BLaER1 treated with 17β-estradiol and CSF1 and Interleukin-3, amounts not matched to agents 10 nM and 100 nM (cell line): ENCODE measurements around the gene IGSF23.
A peak's percentile ranks its signal among the peaks of the same experiment; 100 is the strongest.
"Not testable (repeated sequence)": the region's sequence is repeated elsewhere in the genome, so short reads cannot be mapped to it uniquely, and the experiment has no call there.

Experiments used
- H3K27ac ChIP-seq, 11 experiments: shearing (Covaris generic); formaldehyde crosslinking; 2 replicates each; pipeline ENCODE4 v1.8.1; 2022
- H3K27me3 ChIP-seq, 11 experiments: shearing (Covaris generic); formaldehyde crosslinking; 2 replicates each; pipeline ENCODE4 v1.8.1; 2022
- H3K36me3 ChIP-seq, 11 experiments: shearing (Covaris generic); formaldehyde crosslinking; 2 replicates each; pipeline ENCODE4 v1.8.1; 2022
- H3K4me1 ChIP-seq, 10 experiments: shearing (Covaris generic); formaldehyde crosslinking; 2 replicates each; pipeline ENCODE4 v1.8.1; 2022
- H3K4me2 ChIP-seq, 11 experiments: shearing (Covaris generic); formaldehyde crosslinking; 2 replicates each; pipeline ENCODE4 v1.8.1; 2022
- H3K4me3 ChIP-seq, 10 experiments: shearing (Covaris generic); formaldehyde crosslinking; 2 replicates each; pipeline ENCODE4 v1.8.1; 2022
- H3K9ac ChIP-seq, 11 experiments: shearing (Covaris generic); formaldehyde crosslinking; 2 replicates each; pipeline ENCODE4 v1.8.1; 2022
- H3K9me3 ChIP-seq, 11 experiments: shearing (Covaris generic); formaldehyde crosslinking; replicated peaks in 1 of 11; 2 replicates each; pipeline ENCODE4 v1.8.1; 2022
- H4K20me1 ChIP-seq, 11 experiments: shearing (Covaris generic); formaldehyde crosslinking; 2 replicates each; pipeline ENCODE4 v1.8.1; 2022
- Cebpa-rat ChIP-seq, 11 experiments: shearing (Covaris generic); IDR thresholded peaks; 2 replicates each; pipeline ENCODE4 v1.8.1; 2022

IGSF23 gene

GRCh38 chr19:44582581-44583265, 30.6 kb upstream of the IGSF23 start:
- Histone ChIP-seq H3K36me3 (no peaks in the 10 kb centered on the region), H3K4me3 (no peak overlapping the region), H3K4me2 (no peak overlapping the region), H3K27me3 (no peaks in the 10 kb centered on the region), H4K20me1 (no peaks in the 10 kb centered on the region), H3K9me3 (peaks cover 0 to 39% (median 19%) of the 10 kb centered on the region in 11 experiments; a peak in 18 of 22 replicates), H3K9ac (no peak overlapping the region), H3K27ac (no peak overlapping the region), H3K4me1 (peaks cover 0 to 18% (median 3%) of the 10 kb centered on the region in 10 experiments; a peak in 16 of 20 replicates)
- TF ChIP-seq Cebpa-rat (IDR thresholded peaks at IDR 0.05): no peak

- H3K4me1 ChIP-seq: peaks cover 4 to 46% (median 13%) of the 10 kb centered on the region in 10 experiments; a peak in 16 of 20 replicates
- H3K4me3 ChIP-seq: no peak overlapping the region
- no peaks in the 10 kb centered on the region for H4K20me1 ChIP-seq
- no peak overlapping the region for H3K4me2 ChIP-seq
- TF ChIP-seq Cebpa-rat (IDR thresholded peaks at IDR 0.05): no peak
- no peaks in the 10 kb centered on the region for H3K27me3 ChIP-seq
- 0 out of 22 replicates have a peak overlapping the region, but pooled peaks of 1 of the 11 experiments have one; percentile 1 for H3K27ac ChIP-seq
- H3K36me3 ChIP-seq: no peaks in the 10 kb centered on the region
- no peak overlapping the region for H3K9ac ChIP-seq
- peaks cover 0 to 34% (median 21%) of the 10 kb centered on the region in 11 experiments; a peak in 18 of 22 replicates for H3K9me3 ChIP-seq
Observed at GRCh38 chr19:44585371-44586133, 27.8 kb upstream of the IGSF23 start.

- Histone ChIP-seq H3K36me3 (no peaks in the 10 kb centered on the region), H3K27me3 (no peaks in the 10 kb centered on the region), H3K27ac (peak overlapping the region in 6 of 11 experiments; percentile 12 to 73 (median 59); a peak in 10 of 22 replicates), H3K9ac (peak overlapping the region in 2 of 11 experiments; percentile 10 to 31; a peak in 2 of 22 replicates), H4K20me1 (no peaks in the 10 kb centered on the region), H3K9me3 (peaks cover 0 to 34% (median 21%) of the 10 kb centered on the region in 11 experiments; a peak in 18 of 22 replicates), H3K4me3 (no peak overlapping the region), H3K4me1 (peaks cover 4 to 72% (median 20%) of the 10 kb centered on the region in 10 experiments; a peak in 17 of 20 replicates), H3K4me2 (peak overlapping the region in 10 of 11 experiments; percentile 1 to 57 (median 30); a peak in 14 of 22 replicates)
- no peak for TF ChIP-seq Cebpa-rat (IDR thresholded peaks at IDR 0.05)
Observed at GRCh38 chr19:44587963-44588770, 25.2 kb upstream of the IGSF23 start.

GRCh38 chr19:44588771-44589112, 24.6 kb upstream of the IGSF23 start:
- H3K27ac ChIP-seq: peak overlapping the region in 5 of 11 experiments; percentile 17 to 73 (median 70); a peak in 9 of 22 replicates
- peaks cover 4 to 76% (median 20%) of the 10 kb centered on the region in 10 experiments; a peak in 17 of 20 replicates for H3K4me1 ChIP-seq
- no peak overlapping the region for H3K4me3 ChIP-seq
- H3K27me3 ChIP-seq: no peaks in the 10 kb centered on the region
- H3K9ac ChIP-seq: peak overlapping the region in 2 of 11 experiments; percentile 10 to 31; a peak in 2 of 22 replicates
- no peaks in the 10 kb centered on the region for H4K20me1 ChIP-seq
- no peak for TF ChIP-seq Cebpa-rat (IDR thresholded peaks at IDR 0.05)
- H3K4me2 ChIP-seq: peak overlapping the region in 4 of 11 experiments; percentile 47 to 57 (median 52); a peak in 8 of 22 replicates
- H3K36me3 ChIP-seq: no peaks in the 10 kb centered on the region
- H3K9me3 ChIP-seq: peaks cover 0 to 34% (median 21%) of the 10 kb centered on the region in 11 experiments; a peak in 18 of 22 replicates

- Histone ChIP-seq H3K4me1 (peaks cover 4 to 77% (median 20%) of the 10 kb centered on the region in 10 experiments; a peak in 17 of 20 replicates), H3K4me2 (peak overlapping the region in 4 of 11 experiments; percentile 40 to 57 (median 48); a peak in 8 of 22 replicates), H3K4me3 (no peak overlapping the region), H3K9ac (no peak overlapping the region), H3K36me3 (no peaks in the 10 kb centered on the region), H4K20me1 (no peaks in the 10 kb centered on the region), H3K27ac (peak overlapping the region in 4 of 11 experiments; percentile 10 to 70 (median 52); a peak in 6 of 22 replicates), H3K9me3 (peaks cover 0 to 24% (median 16%) of the 10 kb centered on the region in 11 experiments; a peak in 17 of 22 replicates), H3K27me3 (no peaks in the 10 kb centered on the region)
- no peak for TF ChIP-seq Cebpa-rat (IDR thresholded peaks at IDR 0.05)
Observed at GRCh38 chr19:44590245-44591059, 22.9 kb upstream of the IGSF23 start.

GRCh38 chr19:44591340-44591993, 21.9 kb upstream of the IGSF23 start:
- peak overlapping the region in 1 of 11 experiments; percentile 56; a peak in 3 of 22 replicates for H3K27ac ChIP-seq
- H3K9me3 ChIP-seq: peaks cover 0 to 14% (median 6%) of the 10 kb centered on the region in 11 experiments; a peak in 12 of 22 replicates
- not testable (repeated sequence) for H3K36me3 ChIP-seq, H3K4me3 ChIP-seq, H4K20me1 ChIP-seq, H3K9ac ChIP-seq, H3K27me3 ChIP-seq
- H3K4me2 ChIP-seq: peak overlapping the region in 4 of 11 experiments; percentile 40 to 57 (median 53); a peak in 5 of 22 replicates
- H3K4me1 ChIP-seq: peaks cover 4 to 72% (median 20%) of the 10 kb centered on the region in 10 experiments; a peak in 17 of 20 replicates

- no peak for TF ChIP-seq Cebpa-rat (IDR thresholded peaks at IDR 0.05)
- no peak overlapping the region for H3K9ac ChIP-seq
- H3K9me3 ChIP-seq: peaks cover 0 to 7% (median 0%) of the 10 kb centered on the region in 11 experiments; a peak in 3 of 22 replicates
- no peaks in the 10 kb centered on the region for H3K36me3 ChIP-seq
- H3K4me3 ChIP-seq: no peak overlapping the region
- H3K4me1 ChIP-seq: peaks cover 4 to 62% (median 20%) of the 10 kb centered on the region in 10 experiments; a peak in 17 of 20 replicates
- peak overlapping the region in 5 of 11 experiments; percentile 5 to 79 (median 60); a peak in 8 of 22 replicates for H3K4me2 ChIP-seq
- H3K27me3 ChIP-seq: no peaks in the 10 kb centered on the region
- H3K27ac ChIP-seq: peak overlapping the region in 3 of 11 experiments; percentile 54 to 58 (median 56); a peak in 6 of 22 replicates
- no peaks in the 10 kb centered on the region for H4K20me1 ChIP-seq
Observed at GRCh38 chr19:44592451-44592890, 20.9 kb upstream of the IGSF23 start.
